DND-41 (cell line): ENCODE results near the gene CFAP54.
A peak's percentile ranks its signal among the peaks of the same experiment; 100 is the strongest.

Experiments used
- ATAC-seq: fragments of 200-7000 bp; cut with Tn5 transposase; 3 replicates; pipeline ENCODE4 v1.9.1; 2021; ENCODE audit warnings: low read depth; ENCODE audit not compliant: insufficient read depth
- DNase-seq: peaks from one replicate; pipeline ENCODE4 v3.0.0-alpha.2; 2020
- H2AFZ ChIP-seq: 2 replicates; pipeline ENCODE4 v1.6.0; 2012; ENCODE audit warnings: low read depth, low read length
- H3K27ac ChIP-seq: 2 replicates; pipeline ENCODE4 v1.5.1; 2012; ENCODE audit warnings: low read length, inconsistent platforms
- H3K27me3 ChIP-seq: fragments of 200-600 bp; sonication (generic); 2 replicates; pipeline ENCODE4 v1.6.0; 2012; ENCODE audit warnings: low read length, mild to moderate bottlenecking, inconsistent platforms; ENCODE audit not compliant: insufficient read depth, poor library complexity
- H3K36me3 ChIP-seq: 2 replicates; pipeline ENCODE4 v1.5.1; 2012; ENCODE audit warnings: low read length, inconsistent platforms; ENCODE audit not compliant: insufficient read depth
- H3K4me1 ChIP-seq: 2 replicates; pipeline ENCODE4 v1.5.1; 2012; ENCODE audit warnings: mild to moderate bottlenecking, low read length; ENCODE audit not compliant: insufficient read depth
- H3K4me2 ChIP-seq: 2 replicates; pipeline ENCODE4 v1.6.0; 2012; ENCODE audit warnings: mild to moderate bottlenecking, moderate library complexity, low read length, inconsistent platforms; ENCODE audit not compliant: insufficient read depth
- H3K4me3 ChIP-seq, 2 experiments: fragments of 200-600 bp in 1 of 2; shearing (Covaris generic) in 1 of 2; 2 replicates each; pipeline ENCODE4 v1.5.1; 2012 to 2016; ENCODE audit warnings: inconsistent platforms in 2 of 2, low read length in 2 of 2, mild to moderate bottlenecking in 2 of 2, low read depth in 1 of 2, moderate library complexity in 1 of 2
- H3K79me2 ChIP-seq: 2 replicates; pipeline ENCODE4 v1.6.0; 2012; ENCODE audit warnings: low read length, inconsistent platforms; ENCODE audit not compliant: insufficient read depth
- H3K9ac ChIP-seq: 2 replicates; pipeline ENCODE4 v1.6.0; 2012; ENCODE audit warnings: low read depth, mild to moderate bottlenecking, inconsistent platforms, low read length, moderate library complexity
- H3K9me3 ChIP-seq: 2 replicates; pipeline ENCODE4 v1.5.1; 2012; ENCODE audit warnings: low read length, moderate library complexity, mild to moderate bottlenecking, inconsistent platforms; ENCODE audit not compliant: insufficient read depth, severe bottlenecking
- H4K20me1 ChIP-seq: 2 replicates; pipeline ENCODE4 v1.6.0; 2012; ENCODE audit warnings: low read length; ENCODE audit not compliant: insufficient read depth
- CTCF ChIP-seq: IDR thresholded peaks from 2 replicates; pipeline ENCODE4 v1.5.1; 2012; ENCODE audit warnings: borderline replicate concordance, low read length, moderate library complexity, mild to moderate bottlenecking; ENCODE audit not compliant: poor library complexity, severe bottlenecking; ENCODE audit errors: extremely low read depth
- EZH2 ChIP-seq: IDR thresholded peaks from 3 replicates; pipeline ENCODE4 v1.6.1; 2012; ENCODE audit warnings: borderline replicate concordance, low read depth, mild to moderate bottlenecking, moderate library complexity, low read length, inconsistent platforms; ENCODE audit not compliant: severe bottlenecking

The CFAP54 gene

GRCh38 chr12:96858162-96858561, 368.8 kb downstream of the CFAP54 start:
- peak overlapping the region; percentile 50 for H2AFZ ChIP-seq
- H3K4me3 ChIP-seq: peak overlapping the region in 1 of 2 experiments; percentile 31; a peak in 2 of 4 replicates
- H3K9ac ChIP-seq: peak overlapping the region; percentile 41
- ATAC-seq (no peak), DNase-seq (no peak)
- peaks cover 40% of the 10 kb centered on the region for H3K4me1 ChIP-seq
- peak overlapping the region; percentile 73 for H3K27ac ChIP-seq
- H3K9me3 ChIP-seq: peaks cover 21% of the 10 kb centered on the region
- H3K4me2 ChIP-seq: peak overlapping the region; percentile 46
- H3K36me3 ChIP-seq: no peaks in the 10 kb centered on the region
- TF ChIP-seq CTCF (no peak), EZH2 (no peak)
- H4K20me1 ChIP-seq: no peaks in the 10 kb centered on the region
- no peaks in the 10 kb centered on the region for H3K27me3 ChIP-seq
- no peaks in the 10 kb centered on the region for H3K79me2 ChIP-seq

GRCh38 chr12:96861656-96862055, 372.3 kb downstream of the CFAP54 start:
- no peak overlapping the region for H3K9ac ChIP-seq
- H3K27ac ChIP-seq: no peak overlapping the region
- H3K79me2 ChIP-seq: no peaks in the 10 kb centered on the region
- no peaks in the 10 kb centered on the region for H3K36me3 ChIP-seq
- TF ChIP-seq EZH2: no peak
- no peak for TF ChIP-seq CTCF
- DNase-seq: no peak
- H3K4me1 ChIP-seq: peaks cover 43% of the 10 kb centered on the region
- no peak overlapping the region for H3K4me2 ChIP-seq
- H2AFZ ChIP-seq: no peak overlapping the region
- no peaks in the 10 kb centered on the region for H4K20me1 ChIP-seq
- no peak for ATAC-seq
- peaks cover 10% of the 10 kb centered on the region for H3K9me3 ChIP-seq
- no peak overlapping the region for H3K4me3 ChIP-seq
- no peaks in the 10 kb centered on the region for H3K27me3 ChIP-seq

- TF ChIP-seq EZH2 (no peak), CTCF (no peak)
- Histone ChIP-seq H3K9me3 (peaks cover 3% of the 10 kb centered on the region), H3K9ac (no peak overlapping the region), H3K4me1 (peaks cover 40% of the 10 kb centered on the region), H3K4me2 (no peak overlapping the region), H3K4me3 (no peak overlapping the region), H3K79me2 (no peaks in the 10 kb centered on the region), H4K20me1 (no peaks in the 10 kb centered on the region), H3K27ac (no peak overlapping the region), H3K36me3 (no peaks in the 10 kb centered on the region), H2AFZ (no peak overlapping the region), H3K27me3 (no peaks in the 10 kb centered on the region)
- ATAC-seq (no peak), DNase-seq (no peak)
These were observed 372.9 kb downstream of the CFAP54 start for GRCh38 chr12:96862326-96862725.

GRCh38 chr12:96864335-96864734, 375.0 kb downstream of the CFAP54 start:
- peak overlapping the region; percentile 50 for H3K4me2 ChIP-seq
- H3K79me2 ChIP-seq: no peaks in the 10 kb centered on the region

More at GRCh38 chr12:96864335-96864734, 375.0 kb downstream of the CFAP54 start:
- Histone ChIP-seq H3K4me3 (peak overlapping the region in 1 of 2 experiments; percentile 4; a peak in 1 of 4 replicates), H3K27me3 (no peaks in the 10 kb centered on the region), H3K27ac (peak overlapping the region; percentile 71), H2AFZ (peak overlapping the region; percentile 61), H3K36me3 (no peaks in the 10 kb centered on the region), H3K9me3 (no peaks in the 10 kb centered on the region), H3K4me1 (peaks cover 20% of the 10 kb centered on the region), H4K20me1 (no peaks in the 10 kb centered on the region), H3K9ac (peak overlapping the region; percentile 35)
- ATAC-seq (0 out of 3 replicates have a peak, but pooled peaks have one; percentile 35), DNase-seq (no peak)
- TF ChIP-seq CTCF: no peak
- no peak for TF ChIP-seq EZH2
